Endothelial cell of hepatic sinusoid (primary cell): Measurements from ENCODE around the gene GRID1.
"Not testable (repeated sequence)": the region's sequence is repeated elsewhere in the genome, so short reads cannot be mapped to it uniquely, and the experiment has no call there.

Experiments used
- in situ Hi-C: cut with HindIII; loops from 2 replicates; pipeline ENCODE4 v1.10.0; 2017; ENCODE audit warnings: low sequenced_read_pairs

GRID1 gene

DNA sequence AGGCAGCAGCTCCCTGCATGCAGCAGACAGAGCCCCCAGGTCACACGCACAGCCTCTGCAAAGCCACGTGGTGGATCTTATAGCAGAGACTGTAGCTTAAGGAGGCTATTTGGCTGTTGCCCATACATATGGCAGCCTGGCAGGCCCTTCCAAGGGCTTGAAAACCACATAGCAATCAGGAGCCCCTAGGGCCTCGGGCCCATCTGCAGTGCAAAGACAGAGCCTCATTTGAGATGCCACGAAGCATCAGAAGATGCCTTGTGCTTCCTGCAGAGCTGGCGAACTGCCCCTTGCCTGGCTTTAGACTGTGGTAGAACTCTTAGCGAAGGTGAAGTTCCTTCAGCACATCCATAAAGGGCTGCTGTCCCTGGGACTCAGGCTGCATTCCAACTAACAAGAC, 309.9 kb downstream of the GRID1 start:
- in situ Hi-C loops, result no loop called here

DNA sequence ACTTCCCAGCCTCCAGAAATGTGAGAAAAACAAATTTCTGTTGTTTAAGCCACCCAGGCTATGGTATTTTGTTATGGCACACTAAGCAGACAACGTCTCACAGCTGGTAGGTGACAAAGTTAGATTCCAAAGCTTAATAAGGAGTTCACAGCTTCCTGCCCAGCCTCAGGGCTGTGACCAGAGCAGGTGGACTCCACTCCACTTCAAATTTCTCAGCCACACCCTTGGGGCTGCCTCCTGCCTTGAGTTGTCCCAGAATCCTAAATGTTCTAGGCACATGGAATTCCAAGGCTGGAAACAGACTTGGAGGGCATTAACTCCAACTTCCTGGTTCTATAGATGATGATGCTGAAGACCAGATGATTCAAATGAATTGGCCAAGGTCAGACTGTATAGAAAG, 310.7 kb downstream of the GRID1 start:
- in situ Hi-C loops, result no loop called here

- in situ Hi-C loops, result no loop called here
These were observed 312.9 kb downstream of the GRID1 start for GRCh38 chr10:86053675-86054074.

- in situ Hi-C loops, result no loop called here
These were observed 315.0 kb downstream of the GRID1 start for GRCh38 chr10:86051586-86051985.

DNA sequence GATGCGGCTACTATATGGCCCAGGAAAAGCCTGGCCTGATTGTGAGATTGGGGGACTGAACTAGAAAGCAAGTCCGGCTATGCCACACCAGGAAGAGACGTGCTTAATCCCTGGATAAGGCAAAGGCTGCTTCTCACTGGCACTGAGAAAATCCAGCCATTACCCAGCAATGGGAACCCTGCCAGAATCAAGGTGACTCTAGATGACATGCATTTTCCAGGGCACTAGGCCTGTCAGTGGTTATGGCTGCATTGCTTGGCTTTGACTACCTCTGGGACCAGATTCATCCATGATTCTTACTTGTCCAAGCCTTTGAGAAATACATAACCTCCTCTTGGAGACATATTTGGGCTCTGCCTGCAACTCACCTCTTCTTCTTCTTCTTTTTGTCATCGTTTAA, 317.2 kb downstream of the GRID1 start:
- in situ Hi-C loops, result no loop called here

DNA sequence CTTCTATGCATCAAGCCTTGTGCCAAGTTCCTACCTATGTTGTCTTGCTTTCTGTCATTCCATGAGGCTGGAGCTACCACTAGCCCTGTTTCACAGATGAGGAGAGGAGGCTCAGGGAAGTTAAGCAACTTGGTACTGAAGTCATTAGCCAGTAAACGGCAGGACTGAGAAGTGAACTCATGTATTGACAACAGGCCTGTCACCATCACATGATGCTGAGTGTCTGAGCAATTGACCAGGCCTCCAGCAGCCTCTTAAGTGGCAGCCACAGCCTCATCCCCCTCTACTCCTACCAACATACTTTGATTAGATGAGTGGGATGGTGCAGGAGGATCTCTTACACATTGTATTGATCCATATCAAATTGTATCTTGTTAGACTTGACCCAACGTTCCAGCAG, 317.6 kb downstream of the GRID1 start:
- in situ Hi-C loops, result no loop called here

DNA sequence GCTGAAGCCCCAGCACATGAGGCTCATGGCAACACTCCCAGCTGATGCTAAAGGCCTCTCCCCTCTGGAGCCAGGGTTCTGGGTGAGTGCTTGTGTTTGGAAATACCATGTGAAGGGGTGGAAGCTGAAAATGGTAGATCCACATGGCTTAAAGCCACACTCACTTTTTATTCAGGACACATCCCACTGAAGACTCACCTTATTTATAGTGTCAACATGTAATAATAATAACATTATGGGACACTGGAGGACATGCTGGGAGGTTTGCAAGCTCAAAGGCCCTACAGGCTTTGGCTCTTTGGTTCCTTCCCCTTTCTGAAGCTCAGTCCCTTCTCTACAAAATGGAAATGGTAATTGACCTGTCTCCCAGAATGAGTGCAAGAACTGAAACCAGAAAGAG, 318.0 kb downstream of the GRID1 start:
- in situ Hi-C loops, result no loop called here

GRCh38 chr10:86047588-86047987, 319.0 kb downstream of the GRID1 start:
- in situ Hi-C loops, result no loop called here

GRCh38 chr10:86046845-86047460, 319.6 kb downstream of the GRID1 start:
- in situ Hi-C loops, result no loop called here

DNA sequence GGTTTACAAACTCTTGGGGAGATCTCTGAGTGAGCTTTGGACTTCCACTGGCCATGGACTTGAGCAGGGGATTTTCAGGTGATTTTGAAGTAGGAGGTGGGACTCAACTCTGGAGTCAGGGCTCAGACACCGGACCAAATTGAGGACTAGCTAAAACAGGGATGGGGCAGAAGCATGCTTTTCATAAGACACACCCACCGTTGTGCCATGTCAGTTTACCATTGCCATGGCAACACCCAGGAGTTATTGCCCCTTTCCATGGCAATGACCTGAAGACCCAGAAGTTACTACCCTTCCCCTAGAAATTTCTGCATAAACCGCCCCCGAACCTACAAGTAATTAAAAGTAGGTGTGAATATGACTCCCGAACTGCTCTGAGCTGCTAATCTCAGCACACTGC, 320.7 kb downstream of the GRID1 start:
- in situ Hi-C loops, result no loop called here

DNA sequence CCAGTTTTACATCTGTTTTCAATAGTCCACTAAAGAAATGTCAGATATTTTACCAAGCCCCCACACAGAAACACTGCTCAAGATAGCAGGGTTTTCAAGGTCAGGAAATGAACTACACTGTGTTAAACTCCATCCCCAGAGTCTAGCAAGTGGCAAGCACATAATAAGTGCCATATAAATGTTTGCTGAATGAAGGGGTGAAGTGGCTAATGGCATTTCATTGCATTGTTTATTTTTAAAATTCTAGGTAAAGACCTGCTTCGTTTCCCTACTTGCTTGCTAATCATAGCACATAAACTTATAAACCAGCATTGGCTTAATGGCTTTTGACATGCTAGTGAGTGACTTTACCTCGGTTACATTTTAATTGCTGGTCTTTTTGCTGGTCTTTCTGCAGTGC, 322.6 kb downstream of the GRID1 start:
- in situ Hi-C loops, result no loop called here

- in situ Hi-C loops, result no loop called here
These were observed 323.4 kb downstream of the GRID1 start for GRCh38 chr10:86043236-86043635.

GRCh38 chr10:86042161-86042560, 324.4 kb downstream of the GRID1 start:
- in situ Hi-C loops, result no loop called here

- in situ Hi-C loops, result no loop called here
These were observed 325.5 kb downstream of the GRID1 start for GRCh38 chr10:86041116-86041515.

- in situ Hi-C loops, result no loop called here
These were observed 328.2 kb downstream of the GRID1 start for GRCh38 chr10:86038371-86038770.

DNA sequence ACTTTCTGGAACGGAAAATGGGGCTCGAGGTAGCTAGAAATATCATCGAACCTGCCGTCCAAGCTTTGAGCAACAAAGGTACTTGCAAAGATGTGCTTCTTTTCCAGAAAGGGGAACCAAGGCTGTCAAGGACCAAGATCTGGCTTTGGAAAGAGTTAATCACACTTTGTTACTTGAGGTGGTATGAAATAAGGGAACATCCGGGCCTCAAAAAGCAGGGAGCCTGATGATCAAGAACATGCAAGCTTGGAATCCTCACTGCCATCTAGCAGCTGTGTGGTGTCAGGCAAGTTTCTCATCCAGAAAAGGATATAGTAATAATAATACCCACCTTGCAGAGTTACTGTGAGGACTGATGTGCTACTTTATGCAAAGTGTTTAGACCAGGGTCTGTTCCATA, 329.5 kb downstream of the GRID1 start:
- in situ Hi-C loops, result no loop called here

GRCh38 chr10:86036544-86036831, 330.1 kb downstream of the GRID1 start:
- in situ Hi-C loops, result no loop called here

- in situ Hi-C loops, result no loop called here
These were observed 330.6 kb downstream of the GRID1 start for GRCh38 chr10:86035791-86036543.

GRCh38 chr10:86034710-86035109, 331.9 kb downstream of the GRID1 start:
- in situ Hi-C loops, result no loop called here

- in situ Hi-C loops, result no loop called here
These were observed 333.0 kb downstream of the GRID1 start for GRCh38 chr10:86033581-86033980.

- in situ Hi-C loops, result not testable (repeated sequence)
These were observed 334.5 kb downstream of the GRID1 start for GRCh38 chr10:86032087-86032486.

DNA sequence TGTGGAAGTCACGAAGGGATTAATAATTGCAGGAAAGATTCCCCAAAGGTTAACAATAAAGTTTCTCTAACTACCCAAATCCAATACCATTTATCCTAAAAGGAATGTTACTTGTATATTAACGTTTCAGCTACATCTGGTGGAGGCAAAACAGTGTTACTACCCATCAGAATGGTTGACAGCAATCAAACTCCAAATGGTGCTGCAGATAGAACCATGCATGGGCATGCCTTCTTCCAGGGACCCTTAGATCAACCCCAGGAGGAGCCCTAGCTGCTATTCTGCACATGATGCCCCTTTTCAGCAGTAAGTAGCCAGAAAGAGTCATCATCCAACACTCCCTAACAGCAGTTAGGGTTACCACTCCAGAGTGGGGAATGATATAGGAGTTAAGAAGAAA, 336.3 kb downstream of the GRID1 start:
- in situ Hi-C loops, result no loop called here

GRCh38 chr10:86027346-86027745, 339.2 kb downstream of the GRID1 start:
- in situ Hi-C loops, result no loop called here
